KG1 (cell line): Measurements from ENCODE around the gene TERT.

ENCODE experiments used
- DNase-seq: peaks from one replicate; lab custom pipeline; 2025; lab: John Stamatoyannopoulos, UW

The TERT gene

DNA sequence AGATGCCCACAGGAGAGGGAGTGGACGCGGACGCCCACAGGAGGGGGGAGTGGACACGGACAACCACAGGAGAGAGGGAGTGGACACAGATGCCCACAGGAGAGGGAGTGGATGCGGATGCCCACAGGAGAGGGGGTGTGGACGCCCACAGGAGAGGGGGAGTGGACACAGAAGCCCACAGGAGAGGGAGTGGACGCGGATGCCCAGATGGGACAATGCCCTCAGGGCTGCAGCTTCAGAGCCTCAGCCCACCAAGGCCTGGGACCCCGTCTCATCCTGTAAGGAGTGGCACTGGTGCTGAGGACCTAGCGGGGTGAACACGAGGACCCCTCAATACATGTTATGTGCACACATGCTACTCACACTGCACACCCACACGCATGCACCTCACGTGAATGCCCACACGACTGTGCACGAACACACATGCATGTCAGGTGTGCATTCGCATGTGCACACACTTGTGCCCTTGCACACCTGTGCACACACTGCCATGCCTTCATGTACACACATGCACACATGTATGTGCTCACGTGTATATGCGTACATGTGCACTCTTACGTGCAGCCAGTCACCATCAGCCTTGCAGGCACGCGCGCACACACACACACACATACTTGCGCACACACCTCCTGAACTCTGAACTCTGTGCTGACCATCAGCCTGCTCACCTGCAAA, 34.9 kb downstream of the TERT start:
- no peak for DNase-seq

- DNase-seq: no peak
Measured at GRCh38 chr5:1257841-1258240, 37.0 kb downstream of the TERT start.

GRCh38 chr5:1257363-1257762, 37.5 kb downstream of the TERT start:
- DNase-seq: no peak

DNA sequence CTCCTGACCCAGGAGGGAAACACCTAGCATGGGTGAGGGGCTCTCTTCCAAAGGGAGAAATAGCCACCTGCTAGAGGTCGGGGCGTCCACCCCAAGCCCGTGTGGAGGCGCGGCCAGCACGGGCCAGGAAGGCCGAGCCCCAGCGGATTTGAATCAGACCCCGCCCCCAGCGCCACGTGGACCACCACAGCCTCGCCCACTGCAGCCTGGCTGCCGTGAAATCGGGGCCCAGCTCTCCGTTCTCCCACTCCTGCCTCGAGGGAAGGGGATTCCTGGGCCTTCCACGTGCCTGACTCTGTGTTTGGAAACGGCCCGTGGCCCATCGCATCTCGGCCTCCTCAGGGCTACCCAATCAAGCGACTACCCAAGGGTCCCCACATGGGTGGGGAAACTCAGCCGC, 38.1 kb downstream of the TERT start:
- DNase-seq: no peak

GRCh38 chr5:1255081-1255561, 39.7 kb downstream of the TERT start:
- DNase-seq: no peak

- DNase-seq: no peak
Measured at GRCh38 chr5:1254196-1254595, 40.7 kb downstream of the TERT start.

GRCh38 chr5:1253456-1254105, 41.3 kb downstream of the TERT start:
- no peak for DNase-seq

DNA sequence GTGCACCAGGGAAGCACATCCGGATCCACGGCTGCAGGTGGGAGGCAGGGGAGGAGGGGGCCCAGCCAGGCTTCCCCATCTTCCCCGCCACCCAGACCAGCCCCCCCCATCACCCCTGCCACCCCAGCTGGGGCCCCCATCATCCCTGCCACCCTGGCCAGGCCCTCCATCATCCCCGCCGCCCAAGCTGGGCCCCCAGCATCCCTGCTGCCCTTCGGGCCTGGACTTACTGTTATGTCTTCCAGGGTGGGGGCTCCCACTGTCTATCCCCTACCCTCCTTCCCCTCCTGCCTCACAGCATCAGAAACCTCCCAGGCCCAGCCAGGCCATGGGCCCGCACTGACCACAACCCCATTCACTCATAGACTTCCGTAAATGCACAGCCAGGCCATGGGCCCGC, 42.2 kb downstream of the TERT start:
- DNase-seq: no peak

DNA sequence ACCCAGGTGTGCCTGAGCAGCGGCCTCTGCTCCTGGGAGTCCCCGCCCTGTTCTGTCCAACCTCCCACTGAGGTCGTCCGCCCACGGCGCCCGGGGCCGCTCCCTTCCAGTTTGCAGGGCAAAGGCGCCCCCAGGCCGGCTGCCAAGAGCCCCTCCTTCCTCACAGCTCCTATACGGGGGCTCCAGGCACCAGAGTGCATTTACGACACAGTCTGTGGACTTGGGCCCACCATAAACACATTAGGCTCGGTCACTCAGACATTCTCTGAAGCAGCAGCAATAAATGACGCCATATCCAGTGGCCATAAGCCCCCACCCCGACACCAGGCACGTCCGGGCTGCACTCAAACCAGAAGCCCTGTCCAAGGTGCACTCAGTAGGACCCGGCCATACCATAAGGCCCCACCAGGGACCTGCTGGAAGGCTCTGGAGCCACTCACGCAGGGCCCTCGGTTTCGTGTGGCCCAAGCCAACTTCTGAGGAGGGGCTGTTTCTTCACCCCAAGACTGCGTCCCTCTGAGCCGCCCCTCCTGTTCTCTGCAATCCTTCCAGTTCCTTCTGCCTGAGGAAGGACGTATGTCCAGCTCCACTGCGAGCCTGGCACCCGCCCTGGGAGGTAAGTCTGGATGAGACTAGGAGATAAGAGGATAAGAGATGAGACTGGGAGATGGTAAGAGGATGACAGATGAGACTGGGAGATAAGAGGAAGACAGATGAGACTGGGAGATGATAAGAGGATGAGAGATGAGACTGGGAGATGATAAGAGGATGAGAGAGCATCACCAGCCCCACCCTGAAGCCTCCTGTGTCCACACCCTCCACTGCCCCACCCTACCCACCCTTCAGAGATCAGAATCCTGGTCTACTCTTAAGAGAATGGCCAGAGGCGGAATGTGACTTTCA, 42.9 kb downstream of the TERT start:
- DNase-seq: no peak

- DNase-seq: no peak
Measured at GRCh38 chr5:1249366-1250280, 45.2 kb downstream of the TERT start.

GRCh38 chr5:1247811-1248210, 47.1 kb downstream of the TERT start:
- DNase-seq: no peak

GRCh38 chr5:1246711-1247431, 48.0 kb downstream of the TERT start:
- DNase-seq: peak; percentile 1

DNA sequence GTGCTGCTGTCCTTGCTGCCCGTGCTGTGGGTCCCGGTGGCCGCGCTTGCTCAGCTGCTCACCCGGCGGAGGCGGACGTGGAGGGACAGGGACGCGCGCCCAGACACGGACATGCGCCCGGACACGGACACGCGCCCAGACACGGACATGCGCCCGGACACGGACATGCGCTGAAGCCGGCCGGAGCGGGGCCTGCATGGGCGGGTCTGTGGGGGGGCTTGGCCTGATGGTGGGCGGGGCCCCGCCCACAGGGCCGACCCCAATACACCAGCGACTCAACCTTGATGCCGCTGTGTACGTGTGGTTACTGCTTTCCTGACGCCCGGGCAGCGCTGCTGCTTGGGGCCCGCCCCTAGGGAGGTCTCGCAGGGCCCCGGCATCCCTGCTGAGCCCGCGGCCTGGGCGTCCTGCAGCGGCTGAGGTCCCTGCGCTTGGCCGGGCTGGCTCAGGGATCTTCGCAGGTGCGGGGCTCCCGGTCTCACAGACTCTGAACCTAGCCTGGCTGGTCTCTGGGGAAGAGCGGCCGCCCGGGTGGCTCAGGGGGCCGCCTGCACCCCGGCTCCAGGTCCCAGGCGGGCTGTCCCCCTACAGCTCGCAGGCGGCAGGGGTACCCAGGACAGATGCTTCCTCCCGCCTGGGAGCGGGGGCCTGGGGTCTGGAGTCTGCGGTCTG, 48.8 kb downstream of the TERT start:
- no peak for DNase-seq

GRCh38 chr5:1244976-1245375, 49.9 kb downstream of the TERT start:
- no peak for DNase-seq

- no peak for DNase-seq
Measured at GRCh38 chr5:1244255-1244654, 50.6 kb downstream of the TERT start.

GRCh38 chr5:1243487-1244130, 51.3 kb downstream of the TERT start:
- DNase-seq: no peak

GRCh38 chr5:1242733-1243486, 52.0 kb downstream of the TERT start:
- no peak for DNase-seq

DNA sequence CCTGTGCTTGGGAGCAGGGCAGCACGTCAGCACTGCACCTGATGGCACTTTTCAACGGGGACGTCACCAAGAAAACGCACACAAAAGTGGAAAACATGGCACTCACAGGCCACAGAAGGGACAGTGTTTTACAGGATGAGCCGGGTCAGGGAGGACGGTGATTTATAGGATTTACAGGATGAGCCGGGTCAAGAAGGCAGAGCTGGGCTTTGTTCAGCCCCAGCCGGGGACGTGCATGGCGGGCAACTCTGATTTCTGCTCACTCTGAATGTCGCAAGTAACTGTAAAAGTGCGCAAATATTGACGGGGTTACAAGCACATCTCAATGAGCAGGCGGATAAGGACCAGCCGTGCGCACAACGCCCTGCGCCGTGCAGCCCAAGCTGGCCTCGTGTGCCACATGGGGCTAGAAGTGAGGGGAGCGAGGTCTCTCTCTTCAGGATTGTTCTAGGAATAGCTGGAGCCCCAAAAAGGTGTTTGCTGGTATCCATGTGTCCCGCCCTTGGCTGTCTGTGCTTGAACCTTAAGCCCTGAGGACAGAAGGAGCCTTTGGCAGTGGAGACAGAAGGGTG, 53.3 kb downstream of the TERT start:
- DNase-seq: no peak
